HepG2 (cell line): ENCODE results near the gene TFF2. TPM values are rescaled to one million over a fixed set of nuclear protein-coding genes. Genes with fewer than 3 reads are reported as not detected.

ENCODE experiments used
- ATAC-seq: fragments of 200-7000 bp; cut with Tn5 transposase; 3 replicates; pipeline ENCODE4 v1.9.1; 2020; ENCODE audit warnings: mild to moderate bottlenecking, moderate library complexity
- BruUV-seq: library from RNA; stranded (reverse); fragments of 400-500 nt; replicated peaks from 2 replicates; lab custom pipeline; 2021; lab: Mats Ljungman, UMichigan
- CTCF ChIA-PET: fragments of 300-600 bp; formaldehyde crosslinking; extraction: SDS; loops from one replicate; lab custom pipeline; 2021; ENCODE audit warnings: low total read pairs, inconsistent platforms, low intra/inter-chr PET ratio; lab: Yijun Ruan, JAX
- POLR2A ChIA-PET: fragments of 350-600 bp; sonication (Branson Sonifier 250); formaldehyde crosslinking; loops from one replicate; lab custom pipeline; 2020; ENCODE audit warnings: antibody characterized with exemption, inconsistent platforms; lab: Yijun Ruan, JAX
- DNase-seq: peaks from one replicate; pipeline ENCODE4 v3.0.0-alpha.2; 2015; ENCODE audit warnings: low spot score
- FAIRE-seq: peaks from 3 replicates; lab custom pipeline; 2011; peaks lifted over from hg19 to GRCh38; lab: Jason Lieb, UNC
- H2AFZ ChIP-seq: one replicate; pipeline ENCODE4 v1.6.1; 2011; ENCODE audit warnings: low read length, inconsistent platforms
- H3K27ac ChIP-seq: fragments of 300-600 bp; 3 replicates; pipeline ENCODE4 v1.8.0; 2011; ENCODE audit warnings: mixed run types, mild to moderate bottlenecking, mixed read lengths, low read length, inconsistent platforms; ENCODE audit not compliant: insufficient read depth; ENCODE audit errors: extremely low read length
- H3K27me3 ChIP-seq, 2 experiments: fragments of 200-600 bp in 1 of 2; 2 replicates in 1 of 2; 3 replicates in 1 of 2; pipeline versions ENCODE4 v1.6.0 to v1.8.0; 2011; ENCODE audit warnings: low read length in 2 of 2, mild to moderate bottlenecking in 2 of 2, moderate library complexity in 2 of 2, inconsistent platforms in 1 of 2; ENCODE audit not compliant: insufficient read depth in 2 of 2, control insufficient read depth in 1 of 2
- H3K36me3 ChIP-seq, 2 experiments: fragments of 200-600 bp in 1 of 2; replicated peaks in 1 of 2; 2 replicates in 1 of 2; 3 replicates in 1 of 2; pipeline versions ENCODE4 v1.5.1 to v1.8.0; 2011; ENCODE audit warnings: low read length in 2 of 2, inconsistent platforms in 1 of 2; ENCODE audit not compliant: insufficient read depth in 2 of 2, control insufficient read depth in 1 of 2
- H3K4me1 ChIP-seq: 2 replicates; pipeline ENCODE4 v1.5.1; 2012; ENCODE audit warnings: low read length, inconsistent platforms; ENCODE audit not compliant: insufficient read depth
- H3K4me2 ChIP-seq: 2 replicates; pipeline ENCODE4 v1.6.0; 2011; ENCODE audit warnings: low read depth, low read length, inconsistent platforms
- H3K4me3 ChIP-seq, 3 experiments: fragments of 200-600 bp in 1 of 3; sonication (generic), shearing (Covaris generic) in 1 of 3; replicated peaks in 1 of 3; 2 replicates each; pipeline ENCODE4 v1.5.1; 2011 to 2016; ENCODE audit warnings: low read length in 3 of 3, inconsistent platforms in 2 of 3, low read depth in 2 of 3, mild to moderate bottlenecking in 2 of 3, control low read depth in 1 of 3, mixed read lengths in 1 of 3; ENCODE audit not compliant: insufficient read depth in 1 of 3
- H3K79me2 ChIP-seq: one replicate; pipeline ENCODE4 v1.6.1; 2011; ENCODE audit warnings: low read length, inconsistent platforms; ENCODE audit not compliant: insufficient read depth
- H3K9ac ChIP-seq: 2 replicates; pipeline ENCODE4 v1.6.0; 2011; ENCODE audit warnings: mild to moderate bottlenecking, low read depth, low read length, inconsistent platforms; ENCODE audit not compliant: insufficient read depth
- H3K9me3 ChIP-seq: 2 replicates; pipeline ENCODE4 v1.5.1; 2012; ENCODE audit warnings: mild to moderate bottlenecking, low read length
- H4K20me1 ChIP-seq: 2 replicates; pipeline ENCODE4 v1.6.0; 2011; ENCODE audit warnings: inconsistent platforms, mild to moderate bottlenecking, low read length, moderate library complexity; ENCODE audit not compliant: insufficient read depth
- FOXO1 ChIP-seq: sonication (generic); formaldehyde crosslinking; IDR thresholded peaks from 2 replicates; pipeline ENCODE4 v1.4.0; 2020; ENCODE audit warnings: missing genetic modification reagents
- GTF2F1 ChIP-seq: fragments of 150-350 bp; IDR thresholded peaks from 2 replicates; pipeline ENCODE4 v1.6.1; 2014; ENCODE audit warnings: low read length
- HMGA1 ChIP-seq: sonication (generic); formaldehyde crosslinking; conservative IDR thresholded peaks from 2 replicates; pipeline ENCODE4 v1.4.0; 2020; ENCODE audit warnings: missing genetic modification reagents
- SALL1 ChIP-seq: sonication (generic); formaldehyde crosslinking; IDR thresholded peaks from 2 replicates; pipeline ENCODE4 v1.8.0; 2022; ENCODE audit warnings: mild to moderate bottlenecking, missing genetic modification reagents
- TSC22D2 ChIP-seq: sonication (generic); formaldehyde crosslinking; IDR thresholded peaks from 2 replicates; pipeline ENCODE4 v1.5.1; 2020; ENCODE audit warnings: missing genetic modification reagents, mild to moderate bottlenecking, borderline replicate concordance
- ZNF160 ChIP-seq: sonication (generic); formaldehyde crosslinking; IDR thresholded peaks from 2 replicates; pipeline ENCODE4 v1.8.0; 2022; ENCODE audit warnings: mild to moderate bottlenecking, inconsistent platforms, missing genetic modification reagents
- ZNF296 ChIP-seq: sonication (generic); formaldehyde crosslinking; conservative IDR thresholded peaks from 2 replicates; pipeline ENCODE4 v1.5.0; 2020; ENCODE audit warnings: mild to moderate bottlenecking, missing genetic modification reagents
- WGBS: methylation state at CpG from one replicate; pipeline ENCODE4 v1.1.6; 2017; ENCODE audit warnings: low lambda C conversion rate; 5-methylcytosine and 5-hydroxymethylcytosine counted together
- in situ Hi-C: cut with HindIII; loops from 2 replicates; pipeline ENCODE4 v1.10.0; 2017; ENCODE audit warnings: low pct_unique_long_range_greater_than_20kb; ENCODE audit not compliant: extremely low pct_ligation_motif_present
- intact Hi-C: fragments of 100-400 bp; cut with micrococcal nuclease; formaldehyde crosslinking; loops from one replicate; pipeline ENCODE4 v1.10.0; 2022; ENCODE audit not compliant: unreplicated experiment
- polyA plus RNA-seq, 8 experiments: library from polyadenylated mRNA; depleted of rRNA in 3 of 8; stranded (reverse) in 7 of 8; unstranded in 1 of 8; fragments of >200 nt; fragmentation: Illumina TruSeq in 4 of 8; extraction: Trizol in 4 of 8; gene quantifications; 2 replicates each; pipeline versions ENCODE4 v1.2.1 to v1.2.3, GENCODE V29; 2011 to 2016; ENCODE audit warnings: low read depth in 4 of 8, missing spikeins in 1 of 8, mixed read lengths in 1 of 8; ENCODE audit not compliant: insufficient read depth in 1 of 8
- total RNA-seq, 5 experiments: library from RNA; depleted of rRNA; stranded (reverse); fragments of >200 nt; fragmentation: Illumina TruSeq; extraction: Trizol; gene quantifications; 2 replicates each; pipeline ENCODE4 v1.2.3, GENCODE V29; 2016; ENCODE audit warnings: low read depth in 1 of 5
- TF ChIP-seq, protein P1 (sequence below): sonication (generic); formaldehyde crosslinking; IDR thresholded peaks from 2 replicates; pipeline ENCODE4 v1.4.0; 2020; ENCODE audit warnings: missing genetic modification reagents, borderline replicate concordance
- TF ChIP-seq, protein P2 (sequence below): IDR thresholded peaks from 2 replicates; pipeline ENCODE4 v1.6.1; 2016
- TF ChIP-seq, protein P3 (sequence below): IDR thresholded peaks from 2 replicates; pipeline ENCODE4 v1.6.1; 2016; ENCODE audit warnings: mild to moderate bottlenecking, missing biosample characterization, missing genetic modification reagents
- TF ChIP-seq, protein P4 (sequence below): sonication (generic); formaldehyde crosslinking; IDR thresholded peaks from 2 replicates; pipeline ENCODE4 v1.8.1; 2023; ENCODE audit warnings: missing genetic modification reagents, inconsistent platforms, borderline replicate concordance
- TF ChIP-seq, protein P5 (sequence below): sonication (generic); formaldehyde crosslinking; IDR thresholded peaks from 2 replicates; pipeline ENCODE4 v1.4.0; 2020; ENCODE audit warnings: missing genetic modification reagents, low read depth, mild to moderate bottlenecking, borderline replicate concordance
- TF ChIP-seq, protein P6 (sequence below): IDR thresholded peaks from 2 replicates; pipeline ENCODE4 v1.6.1; 2016; ENCODE audit warnings: missing biosample characterization, missing genetic modification reagents, low read depth

TFF2 gene
- total and polyA plus RNA-seq, 2 of the 13 experiments (the other 11 are each of a cell fraction or from before 2014, with no cell fraction given) = 1.5 TPM; not detected in 1

DNA sequence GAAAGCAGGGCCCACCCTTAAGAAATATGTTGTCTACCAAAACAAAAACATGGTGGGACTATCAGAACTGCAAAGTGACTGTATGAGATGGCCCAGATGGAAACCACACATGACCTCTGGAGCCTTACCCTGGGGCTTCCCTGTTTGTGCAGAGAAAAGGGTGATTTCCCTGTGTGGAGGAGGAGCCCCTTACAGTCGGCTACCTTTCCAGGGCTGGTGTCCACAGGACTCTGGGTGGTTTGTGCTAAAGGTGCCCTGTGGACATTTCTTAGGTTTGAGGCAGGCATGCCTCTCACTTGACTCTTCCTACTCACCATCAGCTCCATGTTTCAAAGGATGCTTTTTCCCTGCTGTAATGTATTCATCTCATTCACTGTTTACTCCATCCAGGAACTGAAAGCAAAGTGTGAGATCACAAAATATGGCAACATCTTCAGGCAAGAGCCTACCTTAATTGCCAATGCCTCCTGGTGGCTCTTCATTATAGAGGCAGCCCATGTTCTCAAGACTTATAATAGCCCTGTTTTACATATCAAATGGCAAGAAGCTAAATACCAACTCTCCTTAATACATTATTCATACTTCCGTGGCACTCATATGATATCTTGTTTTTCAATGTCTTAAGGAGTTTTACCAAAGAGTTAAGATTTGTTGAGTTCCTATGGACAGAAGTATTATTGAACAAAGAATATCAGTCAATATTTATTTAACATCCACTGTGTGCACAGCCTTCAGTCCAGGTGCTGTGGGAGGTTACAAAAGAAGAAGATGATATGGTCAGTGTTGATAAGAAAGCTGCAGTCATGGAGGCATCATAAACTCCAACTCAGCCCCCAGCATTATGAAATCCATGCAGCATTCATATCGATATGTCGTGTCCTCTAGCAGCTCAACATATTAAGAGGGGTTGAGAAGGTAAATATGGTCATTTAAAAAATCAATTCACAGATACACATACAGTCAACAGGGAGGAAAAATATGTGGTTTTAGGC is 20.1 kb downstream of the TFF2 start:
- DNase-seq (no peak), FAIRE-seq (no peak), ATAC-seq (no peak)
- H3K9ac ChIP-seq = no peak overlapping the region
- ChIA-PET POLR2A (no interaction called here), CTCF (no interaction called here)
- WGBS = 23% methylated on average over 4 of the region's 4 CpGs
- H4K20me1 ChIP-seq = no peaks in the 10 kb centered on the region
- no peaks in the 10 kb centered on the region; a peak in 1 of 5 replicates for H3K27me3 ChIP-seq
- H3K4me1 ChIP-seq = peaks cover 11% of the 10 kb centered on the region
- H3K36me3 ChIP-seq = no peaks in the 10 kb centered on the region
- H3K27ac ChIP-seq = no peak overlapping the region
- intact Hi-C loops (no loop called here), in situ Hi-C loops (no loop called here)
- H3K9me3 ChIP-seq = no peaks in the 10 kb centered on the region
- no peak overlapping the region for H3K4me3 ChIP-seq
- H2AFZ ChIP-seq = no peak overlapping the region
- no peak overlapping the region for H3K4me2 ChIP-seq
- H3K79me2 ChIP-seq = no peaks in the 10 kb centered on the region
- BruUV-seq = no TSS peak
- TF ChIP-seq, protein P1, sequence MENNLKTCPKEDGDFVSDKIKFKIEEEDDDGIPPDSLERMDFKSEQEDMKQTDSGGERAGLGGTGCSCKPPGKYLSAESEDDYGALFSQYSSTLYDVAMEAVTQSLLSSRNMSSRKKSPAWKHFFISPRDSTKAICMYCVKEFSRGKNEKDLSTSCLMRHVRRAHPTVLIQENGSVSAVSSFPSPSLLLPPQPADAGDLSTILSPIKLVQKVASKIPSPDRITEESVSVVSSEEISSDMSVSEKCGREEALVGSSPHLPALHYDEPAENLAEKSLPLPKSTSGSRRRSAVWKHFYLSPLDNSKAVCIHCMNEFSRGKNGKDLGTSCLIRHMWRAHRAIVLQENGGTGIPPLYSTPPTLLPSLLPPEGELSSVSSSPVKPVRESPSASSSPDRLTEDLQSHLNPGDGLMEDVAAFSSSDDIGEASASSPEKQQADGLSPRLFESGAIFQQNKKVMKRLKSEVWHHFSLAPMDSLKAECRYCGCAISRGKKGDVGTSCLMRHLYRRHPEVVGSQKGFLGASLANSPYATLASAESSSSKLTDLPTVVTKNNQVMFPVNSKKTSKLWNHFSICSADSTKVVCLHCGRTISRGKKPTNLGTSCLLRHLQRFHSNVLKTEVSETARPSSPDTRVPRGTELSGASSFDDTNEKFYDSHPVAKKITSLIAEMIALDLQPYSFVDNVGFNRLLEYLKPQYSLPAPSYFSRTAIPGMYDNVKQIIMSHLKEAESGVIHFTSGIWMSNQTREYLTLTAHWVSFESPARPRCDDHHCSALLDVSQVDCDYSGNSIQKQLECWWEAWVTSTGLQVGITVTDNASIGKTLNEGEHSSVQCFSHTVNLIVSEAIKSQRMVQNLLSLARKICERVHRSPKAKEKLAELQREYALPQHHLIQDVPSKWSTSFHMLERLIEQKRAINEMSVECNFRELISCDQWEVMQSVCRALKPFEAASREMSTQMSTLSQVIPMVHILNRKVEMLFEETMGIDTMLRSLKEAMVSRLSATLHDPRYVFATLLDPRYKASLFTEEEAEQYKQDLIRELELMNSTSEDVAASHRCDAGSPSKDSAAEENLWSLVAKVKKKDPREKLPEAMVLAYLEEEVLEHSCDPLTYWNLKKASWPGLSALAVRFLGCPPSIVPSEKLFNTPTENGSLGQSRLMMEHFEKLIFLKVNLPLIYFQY (CRISPR knock-in tag) = no peak
- no peak for TF ChIP-seq GTF2F1
- TF ChIP-seq ZNF160 (CRISPR knock-in tag) = no peak
- TF ChIP-seq FOXO1 (CRISPR knock-in tag) = no peak
- TF ChIP-seq TSC22D2 (CRISPR knock-in tag) = no peak
- TF ChIP-seq, protein P2, sequence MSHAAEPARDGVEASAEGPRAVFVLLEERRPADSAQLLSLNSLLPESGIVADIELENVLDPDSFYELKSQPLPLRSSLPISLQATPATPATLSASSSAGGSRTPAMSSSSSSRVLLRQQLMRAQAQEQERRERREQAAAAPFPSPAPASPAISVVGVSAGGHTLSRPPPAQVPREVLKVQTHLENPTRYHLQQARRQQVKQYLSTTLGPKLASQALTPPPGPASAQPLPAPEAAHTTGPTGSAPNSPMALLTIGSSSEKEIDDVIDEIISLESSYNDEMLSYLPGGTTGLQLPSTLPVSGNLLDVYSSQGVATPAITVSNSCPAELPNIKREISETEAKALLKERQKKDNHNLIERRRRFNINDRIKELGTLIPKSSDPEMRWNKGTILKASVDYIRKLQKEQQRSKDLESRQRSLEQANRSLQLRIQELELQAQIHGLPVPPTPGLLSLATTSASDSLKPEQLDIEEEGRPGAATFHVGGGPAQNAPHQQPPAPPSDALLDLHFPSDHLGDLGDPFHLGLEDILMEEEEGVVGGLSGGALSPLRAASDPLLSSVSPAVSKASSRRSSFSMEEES (CRISPR knock-in tag) = no peak
- no peak for TF ChIP-seq ZNF296 (CRISPR knock-in tag)
- TF ChIP-seq, protein P3, sequence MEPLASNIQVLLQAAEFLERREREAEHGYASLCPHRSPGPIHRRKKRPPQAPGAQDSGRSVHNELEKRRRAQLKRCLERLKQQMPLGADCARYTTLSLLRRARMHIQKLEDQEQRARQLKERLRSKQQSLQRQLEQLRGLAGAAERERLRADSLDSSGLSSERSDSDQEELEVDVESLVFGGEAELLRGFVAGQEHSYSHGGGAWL (CRISPR knock-in tag) = no peak
- TF ChIP-seq, protein P4, sequence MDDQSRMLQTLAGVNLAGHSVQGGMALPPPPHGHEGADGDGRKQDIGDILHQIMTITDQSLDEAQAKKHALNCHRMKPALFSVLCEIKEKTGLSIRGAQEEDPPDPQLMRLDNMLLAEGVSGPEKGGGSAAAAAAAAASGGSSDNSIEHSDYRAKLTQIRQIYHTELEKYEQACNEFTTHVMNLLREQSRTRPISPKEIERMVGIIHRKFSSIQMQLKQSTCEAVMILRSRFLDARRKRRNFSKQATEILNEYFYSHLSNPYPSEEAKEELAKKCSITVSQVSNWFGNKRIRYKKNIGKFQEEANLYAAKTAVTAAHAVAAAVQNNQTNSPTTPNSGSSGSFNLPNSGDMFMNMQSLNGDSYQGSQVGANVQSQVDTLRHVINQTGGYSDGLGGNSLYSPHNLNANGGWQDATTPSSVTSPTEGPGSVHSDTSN (CRISPR knock-in tag) = no peak
- TF ChIP-seq, protein P5, sequence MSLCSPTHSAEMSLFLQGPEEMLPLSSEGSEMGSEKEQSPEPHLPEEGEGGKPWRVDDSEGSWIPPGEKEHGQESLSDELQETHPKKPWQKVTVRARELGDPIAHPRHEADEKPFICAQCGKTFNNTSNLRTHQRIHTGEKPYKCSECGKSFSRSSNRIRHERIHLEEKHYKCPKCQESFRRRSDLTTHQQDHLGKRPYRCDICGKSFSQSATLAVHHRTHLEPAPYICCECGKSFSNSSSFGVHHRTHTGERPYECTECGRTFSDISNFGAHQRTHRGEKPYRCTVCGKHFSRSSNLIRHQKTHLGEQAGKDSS (CRISPR knock-in tag) = no peak
- no peak for TF ChIP-seq SALL1 (CRISPR knock-in tag)
- TF ChIP-seq, protein P6, sequence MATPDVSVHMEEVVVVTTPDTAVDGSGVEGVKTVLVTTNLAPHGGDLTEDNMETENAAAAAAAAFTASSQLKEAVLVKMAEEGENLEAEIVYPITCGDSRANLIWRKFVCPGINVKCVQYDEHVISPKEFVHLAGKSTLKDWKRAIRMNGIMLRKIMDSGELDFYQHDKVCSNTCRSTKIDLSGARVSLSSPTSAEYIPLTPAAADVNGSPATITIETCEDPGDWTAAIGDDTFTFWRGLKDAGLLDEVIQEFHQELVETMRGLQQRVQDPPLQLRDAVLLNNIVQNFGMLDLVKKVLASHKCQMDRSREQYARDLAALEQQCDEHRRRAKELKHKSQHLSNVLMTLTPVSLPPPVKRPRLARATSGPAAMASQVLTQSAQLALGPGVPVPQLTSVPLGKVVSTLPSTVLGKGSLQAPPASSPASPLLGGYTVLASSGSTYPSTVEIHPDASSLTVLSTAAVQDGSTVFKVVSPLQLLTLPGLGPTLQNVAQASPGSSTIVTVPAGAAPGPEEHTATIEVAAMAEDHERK (CRISPR knock-in tag) = no peak
- TF ChIP-seq HMGA1 (CRISPR knock-in tag) = no peak
